Measurements from ENCODE around the gene MYT1.
"Not testable (repeated sequence)": the region's sequence is repeated elsewhere in the genome, so short reads cannot be mapped to it uniquely, and the experiment has no call there.

The MYT1 gene

DNA sequence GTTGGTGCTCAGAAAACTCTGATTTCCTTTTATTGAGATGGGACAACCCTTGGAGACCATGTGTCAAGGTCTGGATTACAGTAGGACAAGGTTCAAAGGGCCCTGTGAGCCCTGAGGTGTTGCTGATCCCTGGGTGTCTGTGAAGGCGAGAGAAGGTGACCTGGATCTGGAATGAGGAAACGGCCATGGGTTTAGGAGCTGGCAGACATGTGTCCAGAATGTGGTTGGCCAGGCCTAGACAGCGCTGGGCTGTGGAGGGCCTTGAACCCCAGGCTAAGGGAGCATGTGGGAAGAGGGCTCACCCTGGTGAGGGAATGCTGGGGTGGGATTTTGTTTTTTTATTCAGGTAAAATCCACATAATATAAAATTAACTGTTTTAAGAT lies 116.2 kb downstream of the MYT1 start:
- FAIRE-seq, result no peak
- no peak for TF ChIP-seq POLR2AphosphoS5 (IDR thresholded peaks at IDR 0.05; ENCODE audit: low read depth, low read length)
- no peak for TF ChIP-seq PAX5 (IDR thresholded peaks at IDR 0.05; ENCODE audit: insufficient read depth, low read length, severe bottlenecking)
- TF ChIP-seq SPI1 (IDR thresholded peaks at IDR 0.05; ENCODE audit: low read depth, low read length), result no peak
- TF ChIP-seq POLR2A (IDR thresholded peaks at IDR 0.05; ENCODE audit: low read depth, low read length), result no peak
- no peak for TF ChIP-seq POU2F2 (IDR thresholded peaks at IDR 0.05; ENCODE audit: low read depth, low read length)
- no peak for TF ChIP-seq TAF1 (IDR thresholded peaks at IDR 0.05; ENCODE audit: low read depth, low read length)
- no peak for DNase-seq (ENCODE audit: insufficient read length, low spot score)

DNA sequence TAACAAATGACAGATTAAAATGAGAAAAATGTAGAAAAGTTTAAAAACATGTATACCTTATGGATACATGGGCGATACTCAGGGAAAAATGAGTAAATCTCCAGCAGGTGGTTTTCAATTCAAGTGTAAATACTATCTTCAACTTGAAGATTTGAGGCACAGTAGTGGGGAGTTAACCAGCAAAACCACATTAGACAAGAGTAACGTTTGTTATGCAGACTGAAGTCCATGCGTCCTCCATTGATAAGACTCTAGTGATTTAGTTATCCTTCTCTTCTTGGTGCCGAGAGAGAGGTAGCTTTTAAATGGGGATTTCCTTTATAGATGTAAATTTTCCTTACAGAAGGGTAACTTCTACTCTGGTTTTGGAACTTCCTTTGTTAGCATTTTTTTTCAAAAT lies 119.4 kb downstream of the MYT1 start:
- no peak for TF ChIP-seq SPI1 (IDR thresholded peaks at IDR 0.05; ENCODE audit: low read depth, low read length)
- no peak for TF ChIP-seq POLR2A (IDR thresholded peaks at IDR 0.05; ENCODE audit: low read depth, low read length)
- TF ChIP-seq TAF1 (IDR thresholded peaks at IDR 0.05; ENCODE audit: low read depth, low read length), result no peak
- TF ChIP-seq PAX5 (IDR thresholded peaks at IDR 0.05; ENCODE audit: insufficient read depth, low read length, severe bottlenecking), result no peak
- no peak for TF ChIP-seq POU2F2 (IDR thresholded peaks at IDR 0.05; ENCODE audit: low read depth, low read length)
- DNase-seq (ENCODE audit: insufficient read length, low spot score) (no peak), FAIRE-seq (no peak)

DNA sequence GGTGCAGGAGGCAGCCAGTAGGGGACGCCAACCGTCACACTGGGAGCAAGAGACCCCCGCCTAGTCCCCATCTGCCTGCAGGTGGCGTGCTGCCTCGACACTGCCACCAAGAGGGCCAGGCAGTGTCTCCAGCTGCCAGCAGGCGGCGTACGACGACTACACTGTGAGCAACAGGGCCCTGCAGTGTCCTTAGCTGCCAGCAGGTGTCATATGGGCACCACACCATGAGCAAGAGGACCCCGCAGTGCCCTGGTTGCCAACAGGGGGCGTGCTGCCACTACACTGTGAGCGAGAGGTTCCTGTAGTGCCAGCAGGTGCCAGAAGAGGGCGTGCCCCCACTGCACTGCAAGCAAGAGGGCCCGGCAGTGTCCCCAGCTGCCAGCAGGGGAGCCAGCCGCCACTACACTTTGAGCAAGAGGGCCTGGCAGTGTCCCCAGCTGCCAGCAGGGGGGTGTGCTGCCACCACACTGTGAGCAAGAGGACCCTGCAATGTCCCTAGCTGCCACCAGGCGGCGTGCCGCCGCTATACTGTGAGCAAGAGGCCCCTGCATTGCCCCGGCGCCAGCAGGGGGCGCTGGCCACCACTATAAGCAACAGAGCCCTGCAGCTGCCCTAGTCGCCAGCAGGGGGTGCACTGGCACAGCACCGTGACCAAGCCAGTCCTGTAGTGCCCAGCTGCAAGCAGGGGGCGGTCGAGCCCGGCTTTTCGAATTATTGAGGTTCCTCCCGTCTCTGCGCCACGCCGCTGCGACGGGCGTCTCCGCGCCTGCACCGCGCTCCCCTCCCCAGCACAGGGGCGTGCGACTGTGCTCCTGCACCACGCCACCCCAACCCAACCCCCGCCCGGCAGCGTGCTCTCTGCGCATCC lies 121.6 kb downstream of the MYT1 start:
- FAIRE-seq, result not testable (repeated sequence)

DNA sequence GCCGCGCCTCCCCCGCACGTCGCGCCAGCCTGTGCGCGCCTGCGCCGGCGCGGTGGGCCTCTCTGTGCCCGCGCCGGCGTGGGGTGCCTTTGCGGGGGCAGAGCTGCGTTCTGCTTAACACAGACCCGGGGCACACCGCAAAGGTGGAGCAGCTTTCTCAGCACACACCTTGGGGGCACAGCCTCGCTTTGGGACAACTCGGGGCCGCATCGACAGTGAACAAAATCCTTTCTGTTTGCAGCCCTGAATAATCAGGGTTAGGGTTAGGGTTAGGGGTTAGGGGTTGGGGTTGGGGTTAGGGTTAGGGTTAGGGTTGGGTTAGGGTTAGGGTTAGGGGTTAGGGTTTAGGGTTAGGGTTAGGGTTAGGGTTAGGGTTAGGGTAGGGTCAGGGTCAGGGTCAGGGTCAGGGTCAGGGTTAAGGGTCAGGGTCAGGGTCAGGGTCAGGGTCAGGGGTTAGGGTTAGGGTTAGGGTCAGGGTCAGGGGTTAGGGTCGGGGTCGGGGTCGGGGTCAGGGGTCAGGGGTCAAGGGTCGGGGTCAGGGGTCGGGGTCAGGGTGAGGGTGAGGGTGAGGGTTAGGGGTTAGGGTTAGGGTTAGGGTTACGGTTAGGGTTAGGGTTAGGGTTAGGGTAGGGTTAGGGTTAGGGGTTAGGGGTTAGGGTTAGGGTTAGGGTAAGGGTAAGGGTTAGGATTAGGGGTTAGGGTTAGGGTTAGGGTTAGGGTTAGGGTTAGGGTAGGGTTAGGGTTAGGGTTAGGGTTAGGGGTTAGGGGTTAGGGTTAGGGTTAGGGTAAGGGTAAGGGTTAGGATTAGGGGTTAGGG lies 122.4 kb downstream of the MYT1 start:
- DNase-seq (ENCODE audit: insufficient read length, low spot score); FAIRE-seq: not testable (repeated sequence)

More for the DNA sequence above, 121.6 kb downstream of the MYT1 start:
- peak; percentile 61 for DNase-seq (ENCODE audit: insufficient read length, low spot score)

DNA sequence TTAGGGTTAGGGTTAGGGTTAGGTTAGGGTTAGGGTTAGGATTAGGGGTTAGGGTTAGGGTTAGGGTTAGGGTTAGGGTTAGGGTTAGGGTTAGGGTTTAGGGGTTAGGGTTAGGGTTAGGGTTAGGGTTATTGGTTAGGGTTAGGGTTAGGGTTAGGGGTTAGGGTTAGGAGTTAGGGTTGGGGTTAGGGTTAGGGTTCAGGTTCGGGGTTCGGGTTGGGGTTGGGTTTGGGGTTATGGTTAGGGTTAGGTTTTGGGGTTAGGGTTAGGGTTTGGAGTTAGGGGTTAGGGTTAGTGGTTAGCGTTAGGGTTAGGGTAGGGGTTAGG lies 123.0 kb downstream of the MYT1 start:
- peak; percentile 96 for FAIRE-seq

More for the DNA sequence above, 123.0 kb downstream of the MYT1 start:
- not testable (repeated sequence) for DNase-seq (ENCODE audit: insufficient read length, low spot score)
